SK-N-SH (cell line): Measurements from ENCODE around the gene PSMD7. TPM values are rescaled to one million over a fixed set of nuclear protein-coding genes. Genes with fewer than 3 reads are reported as not detected.
A peak's percentile ranks its signal among the peaks of the same experiment; 100 is the strongest.

Experiments used
- CTCF ChIA-PET: fragments of 300-600, 350-600 bp; formaldehyde crosslinking; extraction: SDS; loops from one replicate; lab custom pipeline; 2021; lab: Yijun Ruan, JAX
- POLR2A ChIA-PET: fragments of 350-600 bp; sonication (Branson Sonifier 250); formaldehyde crosslinking; extraction: SDS; loops from one replicate; lab custom pipeline; 2020; ENCODE audit warnings: antibody characterized with exemption, inconsistent platforms; lab: Yijun Ruan, JAX
- DNase-seq: peaks from one replicate; pipeline ENCODE4 v3.0.0; 2012
- H2AFZ ChIP-seq: fragments of 200-600 bp; sonication (generic); 2 replicates; pipeline ENCODE4 v1.8.1; 2016; ENCODE audit warnings: antibody characterized with exemption, mild to moderate bottlenecking, low read depth
- H3F3A ChIP-seq: fragments of 200-600 bp; sonication (generic); replicated peaks from 2 replicates; pipeline ENCODE3; 2016; ENCODE audit warnings: antibody characterized with exemption, mild to moderate bottlenecking; ENCODE audit not compliant: insufficient read depth
- H3K27ac ChIP-seq, 2 experiments: fragments of 200-500 bp in 1 of 2; fragments of 200-600 bp in 1 of 2; sonication (Bioruptor generic) in 1 of 2; sonication (generic), shearing (Covaris generic) in 1 of 2; 2 replicates each; pipeline versions ENCODE4 v1.5.1 to v1.6.1; 2014 to 2016; ENCODE audit warnings: low read depth in 2 of 2, inconsistent platforms in 1 of 2, low read length in 1 of 2, mild to moderate bottlenecking in 1 of 2, mixed read lengths in 1 of 2
- H3K27me3 ChIP-seq: fragments of 200-600 bp; sonication (generic), shearing (Covaris generic); 2 replicates; pipeline ENCODE4 v1.6.1; 2016; ENCODE audit warnings: mixed run types; ENCODE audit not compliant: insufficient read depth
- H3K36me3 ChIP-seq, 2 experiments: fragments of 200-500 bp in 1 of 2; fragments of 200-600 bp in 1 of 2; sonication (Bioruptor generic) in 1 of 2; sonication (generic) in 1 of 2; replicated peaks in 1 of 2; 2 replicates each; pipeline versions ENCODE3 to v1.5.1; 2014 to 2016; ENCODE audit warnings: low read length in 1 of 2, mild to moderate bottlenecking in 1 of 2; ENCODE audit not compliant: insufficient read depth in 2 of 2, control insufficient read depth in 1 of 2
- H3K4me1 ChIP-seq, 2 experiments: fragments of 200-500 bp in 1 of 2; fragments of 200-600 bp in 1 of 2; sonication (Bioruptor generic) in 1 of 2; sonication (generic), shearing (Covaris generic) in 1 of 2; 2 replicates each; pipeline versions ENCODE4 v1.5.1 to v1.6.1; 2014 to 2016; ENCODE audit warnings: low read depth in 1 of 2, low read length in 1 of 2, mixed run types in 1 of 2; ENCODE audit not compliant: insufficient read depth in 2 of 2, control insufficient read depth in 1 of 2
- H3K4me2 ChIP-seq: fragments of 200-600 bp; sonication (generic), shearing (Covaris generic); 2 replicates; pipeline ENCODE4 v1.6.1; 2017; ENCODE audit warnings: mixed run types
- H3K4me3 ChIP-seq, 2 experiments: fragments of 200-500 bp in 1 of 2; fragments of 200-600 bp in 1 of 2; sonication (Bioruptor generic) in 1 of 2; sonication (generic), shearing (Covaris generic) in 1 of 2; 2 replicates each; pipeline versions ENCODE4 v1.5.1 to v1.8.1; 2014 to 2016; ENCODE audit warnings: low read depth in 2 of 2, inconsistent platforms in 1 of 2, low read length in 1 of 2, mild to moderate bottlenecking in 1 of 2, mixed read lengths in 1 of 2, moderate library complexity in 1 of 2
- H3K79me2 ChIP-seq: fragments of 200-600 bp; sonication (generic); 2 replicates; pipeline ENCODE4 v1.8.1; 2017; ENCODE audit warnings: mild to moderate bottlenecking; ENCODE audit not compliant: insufficient read depth
- H3K9ac ChIP-seq: fragments of 200-600 bp; sonication (generic); 2 replicates; pipeline ENCODE4 v1.6.1; 2017; ENCODE audit warnings: mixed run types
- H3K9me2 ChIP-seq: fragments of 200-600 bp; sonication (generic); 2 replicates; pipeline ENCODE4 v1.6.1; 2017; ENCODE audit warnings: mixed run types
- H3K9me3 ChIP-seq: fragments of 200-600 bp; sonication (generic); 2 replicates; pipeline ENCODE4 v1.6.1; 2017; ENCODE audit warnings: mixed run types, mild to moderate bottlenecking, moderate library complexity
- H4K20me1 ChIP-seq: fragments of 200-600 bp; sonication (generic); 2 replicates; pipeline ENCODE4 v1.6.1; 2017; ENCODE audit warnings: mild to moderate bottlenecking, mixed run types; ENCODE audit not compliant: insufficient read depth
- EP300 ChIP-seq, 2 experiments: IDR thresholded peaks; 2 replicates each; pipeline versions ENCODE4 v1.4.0 to v1.6.1; 2012; ENCODE audit warnings: borderline replicate concordance in 1 of 2, low read depth in 1 of 2, low read length in 1 of 2
- FOSL2 ChIP-seq: IDR thresholded peaks from 2 replicates; pipeline ENCODE4 v1.4.0; 2012; ENCODE audit warnings: low read depth, mild to moderate bottlenecking, moderate library complexity, borderline replicate concordance
- GATA2 ChIP-seq: sonication (generic); formaldehyde crosslinking; IDR thresholded peaks from 2 replicates; pipeline ENCODE4 v1.5.0; 2020; ENCODE audit warnings: mild to moderate bottlenecking, missing genetic modification reagents
- IRF3 ChIP-seq: fragments of 150-350 bp; IDR thresholded peaks from 2 replicates; pipeline ENCODE4 v1.6.1; 2016; ENCODE audit warnings: mild to moderate bottlenecking, low read depth, low read length
- JUND ChIP-seq: IDR thresholded peaks from 2 replicates; pipeline ENCODE4 v1.4.0; 2012
- MEF2A ChIP-seq: IDR thresholded peaks from 2 replicates; pipeline ENCODE4 v1.4.0; 2012; ENCODE audit warnings: low read depth, borderline replicate concordance
- MXI1 ChIP-seq: IDR thresholded peaks from 2 replicates; pipeline ENCODE4 v1.6.1; 2012; ENCODE audit warnings: mild to moderate bottlenecking, low read depth, low read length, improper control_type of control experiment
- NRF1 ChIP-seq: IDR thresholded peaks from 2 replicates; pipeline ENCODE4 v1.6.1; 2012; ENCODE audit warnings: low read depth, mild to moderate bottlenecking, low read length
- POLR2AphosphoS5 ChIP-seq: IDR thresholded peaks from 2 replicates; pipeline ENCODE4 v1.6.1; 2012; ENCODE audit warnings: low read depth, low read length
- RCOR1 ChIP-seq: fragments of 150-350 bp; IDR thresholded peaks from 2 replicates; pipeline ENCODE4 v1.6.1; 2017; ENCODE audit warnings: antibody characterized with exemption, low read length
- RXRA ChIP-seq: IDR thresholded peaks from 2 replicates; pipeline ENCODE4 v1.4.0; 2012; ENCODE audit warnings: low read depth, mild to moderate bottlenecking, borderline replicate concordance
- SIN3A ChIP-seq: IDR thresholded peaks from 2 replicates; pipeline ENCODE4 v1.6.1; 2012; ENCODE audit warnings: low read depth, mild to moderate bottlenecking, low read length, moderate library complexity, borderline replicate concordance
- TCF12 ChIP-seq: IDR thresholded peaks from 2 replicates; pipeline ENCODE4 v1.4.0; 2012
- USF1 ChIP-seq: IDR thresholded peaks from 2 replicates; pipeline ENCODE4 v1.4.0; 2012; ENCODE audit warnings: low read depth, borderline replicate concordance
- USF2 ChIP-seq: fragments of 150-350 bp; IDR thresholded peaks from 2 replicates; pipeline ENCODE4 v1.6.1; 2017; ENCODE audit warnings: antibody characterized with exemption, low read length, low read depth, borderline replicate concordance
- YY1 ChIP-seq: IDR thresholded peaks from 2 replicates; pipeline ENCODE4 v1.4.0; 2012; ENCODE audit warnings: low read depth, mild to moderate bottlenecking
- WGBS: methylation state at CpG from one replicate; pipeline ENCODE4 v1.1.6; 2017; ENCODE audit warnings: low lambda C conversion rate; 5-methylcytosine and 5-hydroxymethylcytosine counted together
- polyA plus RNA-seq, 3 experiments: library from polyadenylated mRNA; depleted of rRNA; stranded (reverse); fragments of >200 nt; gene quantifications; 2 replicates each; pipeline ENCODE4 v1.2.3, GENCODE V29; 2012
- TF ChIP-seq, protein P1 (sequence below): fragments of 200-600 bp; sonication (generic); IDR thresholded peaks from 2 replicates; pipeline ENCODE4 v1.6.1; 2017; ENCODE audit warnings: antibody characterized with exemption, mild to moderate bottlenecking, moderate library complexity
- TF ChIP-seq, protein P2 (sequence below): IDR thresholded peaks from 2 replicates; pipeline ENCODE4; 2012

The PSMD7 gene
- polyA plus RNA-seq, 1 of the 3 experiments (the other 2 are of a cell fraction) = 142 TPM

- TF ChIP-seq USF1 (no peak), RCOR1 (no peak), MEF2A (no peak), SIN3A (peak; percentile 13; the same call in 1 of the 2 replicates)
These were observed at the start of gene PSMD7 (continued) for GRCh38 chr16:74296432-74297144.

GRCh38 chr16:74249254-74249653 is 47.4 kb upstream of the PSMD7 start:
- Histone ChIP-seq H2AFZ (no peak overlapping the region), H3K9ac (no peak overlapping the region), H3K4me1 (no peaks in the 10 kb centered on the region; a peak in 1 of 4 replicates), H3K4me2 (no peak overlapping the region), H3K4me3 (no peak overlapping the region), H3K36me3 (no peaks in the 10 kb centered on the region), H4K20me1 (no peaks in the 10 kb centered on the region), H3K9me2 (no peaks in the 10 kb centered on the region), H3K27me3 (no peaks in the 10 kb centered on the region), H3F3A (no peaks in the 10 kb centered on the region), H3K9me3 (no peaks in the 10 kb centered on the region), H3K79me2 (no peaks in the 10 kb centered on the region), H3K27ac (no peak overlapping the region)
- TF ChIP-seq NRF1 (no peak), YY1 (no peak), EP300 (IDR thresholded peaks at IDR 0.05; ENCODE audit: borderline replicate concordance in 1 of 2, low read depth in 1 of 2, low read length in 1 of 2) (no peak)
- ChIA-PET POLR2A (no interaction called here), CTCF (interaction anchor here (2.2 to 2.7 kb wide), 3 partner anchors 23 to 185 kb away, joined by 8 to 15 read pairs (median 12); no protein-coding TSS in a partner anchor)
- 34% methylated on average over 4 of the region's 4 CpGs for WGBS
- no peak for DNase-seq

DNA sequence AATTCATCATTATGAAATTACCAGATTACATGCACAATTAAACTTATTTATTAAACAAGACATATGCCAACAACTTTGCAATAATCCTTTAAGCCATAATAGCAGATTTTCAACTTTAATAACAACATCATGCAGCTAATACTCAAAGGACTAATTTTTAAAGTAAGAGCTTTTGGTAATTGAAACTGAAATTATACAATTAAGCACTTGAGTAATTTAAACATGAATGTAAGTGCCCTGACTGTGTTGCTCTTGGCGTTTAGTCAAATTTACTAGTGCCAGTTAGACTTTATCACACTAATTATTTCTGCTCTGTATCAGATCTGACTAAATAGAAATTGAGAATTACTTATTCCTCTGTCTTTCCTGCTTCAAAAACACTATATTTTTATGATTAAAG is 46.8 kb upstream of the PSMD7 start:
- no peaks in the 10 kb centered on the region for H4K20me1 ChIP-seq
- ChIA-PET CTCF (interaction anchor here (2.2 to 2.7 kb wide), 3 partner anchors 23 to 185 kb away, joined by 8 to 15 read pairs (median 12); no protein-coding TSS in a partner anchor), POLR2A (no interaction called here)
- H3K27ac ChIP-seq = no peak overlapping the region
- no peak overlapping the region for H2AFZ ChIP-seq
- H3K79me2 ChIP-seq = no peaks in the 10 kb centered on the region
- H3K27me3 ChIP-seq = no peaks in the 10 kb centered on the region
- H3K9ac ChIP-seq = no peak overlapping the region
- WGBS = 0% methylated on average over 1 of the region's 1 CpG
- no peaks in the 10 kb centered on the region; a peak in 1 of 4 replicates for H3K4me1 ChIP-seq
- H3K36me3 ChIP-seq = no peaks in the 10 kb centered on the region
- H3K9me2 ChIP-seq = no peaks in the 10 kb centered on the region
- no peak overlapping the region for H3K4me2 ChIP-seq
- DNase-seq = no peak
- no peaks in the 10 kb centered on the region for H3F3A ChIP-seq
- H3K9me3 ChIP-seq = no peaks in the 10 kb centered on the region
- no peak overlapping the region for H3K4me3 ChIP-seq
- TF ChIP-seq IRF3 = no peak
- TF ChIP-seq, protein P1, sequence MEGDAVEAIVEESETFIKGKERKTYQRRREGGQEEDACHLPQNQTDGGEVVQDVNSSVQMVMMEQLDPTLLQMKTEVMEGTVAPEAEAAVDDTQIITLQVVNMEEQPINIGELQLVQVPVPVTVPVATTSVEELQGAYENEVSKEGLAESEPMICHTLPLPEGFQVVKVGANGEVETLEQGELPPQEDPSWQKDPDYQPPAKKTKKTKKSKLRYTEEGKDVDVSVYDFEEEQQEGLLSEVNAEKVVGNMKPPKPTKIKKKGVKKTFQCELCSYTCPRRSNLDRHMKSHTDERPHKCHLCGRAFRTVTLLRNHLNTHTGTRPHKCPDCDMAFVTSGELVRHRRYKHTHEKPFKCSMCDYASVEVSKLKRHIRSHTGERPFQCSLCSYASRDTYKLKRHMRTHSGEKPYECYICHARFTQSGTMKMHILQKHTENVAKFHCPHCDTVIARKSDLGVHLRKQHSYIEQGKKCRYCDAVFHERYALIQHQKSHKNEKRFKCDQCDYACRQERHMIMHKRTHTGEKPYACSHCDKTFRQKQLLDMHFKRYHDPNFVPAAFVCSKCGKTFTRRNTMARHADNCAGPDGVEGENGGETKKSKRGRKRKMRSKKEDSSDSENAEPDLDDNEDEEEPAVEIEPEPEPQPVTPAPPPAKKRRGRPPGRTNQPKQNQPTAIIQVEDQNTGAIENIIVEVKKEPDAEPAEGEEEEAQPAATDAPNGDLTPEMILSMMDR = no peak
- TF ChIP-seq POLR2AphosphoS5 = no peak
- TF ChIP-seq GATA2 (CRISPR knock-in tag) = no peak
- no peak for TF ChIP-seq RXRA
- no peak for TF ChIP-seq FOSL2
- TF ChIP-seq, protein P2, sequence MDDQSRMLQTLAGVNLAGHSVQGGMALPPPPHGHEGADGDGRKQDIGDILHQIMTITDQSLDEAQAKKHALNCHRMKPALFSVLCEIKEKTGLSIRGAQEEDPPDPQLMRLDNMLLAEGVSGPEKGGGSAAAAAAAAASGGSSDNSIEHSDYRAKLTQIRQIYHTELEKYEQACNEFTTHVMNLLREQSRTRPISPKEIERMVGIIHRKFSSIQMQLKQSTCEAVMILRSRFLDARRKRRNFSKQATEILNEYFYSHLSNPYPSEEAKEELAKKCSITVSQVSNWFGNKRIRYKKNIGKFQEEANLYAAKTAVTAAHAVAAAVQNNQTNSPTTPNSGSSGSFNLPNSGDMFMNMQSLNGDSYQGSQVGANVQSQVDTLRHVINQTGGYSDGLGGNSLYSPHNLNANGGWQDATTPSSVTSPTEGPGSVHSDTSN = no peak
- no peak for TF ChIP-seq JUND
- no peak for TF ChIP-seq NRF1
- TF ChIP-seq USF1 = no peak
- TF ChIP-seq MXI1 = no peak
- no peak for TF ChIP-seq YY1
- TF ChIP-seq USF2 = no peak
- TF ChIP-seq TCF12 = no peak
